ENCODE results near the gene HAUS7. TPM values are rescaled to one million over a fixed set of nuclear protein-coding genes. Genes with fewer than 3 reads are reported as not detected.

HAUS7 gene
- total RNA-seq (ENCODE audit: low replicate concordance) = 14.7 and 15.0 TPM in 2 replicates

DNA sequence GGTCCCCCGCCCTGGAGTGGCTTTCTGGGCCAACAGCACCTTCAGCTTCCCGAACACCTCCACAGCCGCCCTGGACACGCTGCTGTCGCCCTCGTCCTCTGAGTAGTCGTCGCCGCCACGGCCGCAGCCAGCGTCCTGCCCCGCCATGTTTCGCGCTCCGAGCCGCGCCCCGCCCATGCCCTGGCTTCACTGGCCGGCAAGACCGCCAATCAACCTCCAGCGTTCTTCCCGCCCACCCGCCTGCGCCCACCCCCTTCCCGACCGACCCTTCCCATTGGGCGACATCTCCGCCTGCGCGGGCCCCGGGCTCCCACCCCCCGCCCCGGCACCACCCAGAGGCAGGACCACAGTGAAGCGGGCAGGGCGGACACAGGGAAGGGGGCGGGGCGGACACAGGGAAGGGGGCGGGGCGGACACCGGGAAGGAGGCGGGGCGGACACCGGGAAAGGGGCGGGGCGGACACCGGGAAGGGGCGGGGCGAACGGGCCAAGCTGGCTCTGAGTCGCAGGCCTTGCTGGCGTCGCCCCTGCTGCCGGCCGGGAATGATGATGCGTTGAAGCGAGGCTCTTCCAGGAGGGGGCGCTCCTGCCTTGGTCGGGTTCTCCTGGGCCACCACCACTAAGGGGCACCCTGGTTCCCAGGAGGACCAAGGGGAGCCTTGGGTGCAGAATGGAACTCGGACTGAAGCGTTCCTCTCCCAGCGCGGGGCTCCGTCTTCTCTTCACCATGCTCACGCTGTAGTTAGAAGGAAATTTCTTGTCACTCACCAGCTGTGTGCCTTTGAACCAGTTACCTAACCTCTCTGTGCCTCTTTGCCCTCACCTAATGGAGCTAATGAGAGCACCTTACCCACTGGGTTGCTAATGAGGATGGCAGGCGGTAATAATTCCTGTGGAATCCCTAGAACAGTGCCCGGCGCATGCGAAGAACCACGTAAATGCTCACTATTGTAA lies at the start of gene HAUS7:
HAUS7 (minus strand) TSS at position 166 of the 953 bp plus-strand sequence; CDS start at position 147, 19 bp downstream.

DNA sequence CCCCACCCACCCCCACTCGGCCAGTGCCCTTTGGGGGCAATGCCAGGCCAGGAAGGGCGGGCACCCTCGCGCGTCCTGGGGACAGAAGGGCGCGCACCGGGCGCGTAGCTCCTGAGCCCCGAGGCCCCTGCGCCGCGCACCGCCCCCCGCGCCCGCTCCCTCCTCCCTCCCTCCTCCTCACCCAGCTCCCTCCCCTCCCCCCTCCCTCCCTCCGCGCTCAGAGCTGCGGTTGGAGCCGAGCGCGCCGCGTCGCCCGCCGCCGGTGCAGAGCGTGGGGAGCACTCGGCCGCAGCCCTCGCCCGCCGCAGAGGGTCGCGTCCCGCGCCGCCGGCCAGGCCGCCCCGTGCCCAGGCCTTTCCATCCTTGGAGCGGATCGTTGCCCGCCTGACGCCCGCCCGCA lies 47.0 kb upstream of the HAUS7 start, which contains the start of gene ATP2B3:
ATP2B3 (plus strand) TSS at position 220 of the 400 bp plus-strand sequence. CDS start 18,606 bp downstream, outside the sequence.

DNA sequence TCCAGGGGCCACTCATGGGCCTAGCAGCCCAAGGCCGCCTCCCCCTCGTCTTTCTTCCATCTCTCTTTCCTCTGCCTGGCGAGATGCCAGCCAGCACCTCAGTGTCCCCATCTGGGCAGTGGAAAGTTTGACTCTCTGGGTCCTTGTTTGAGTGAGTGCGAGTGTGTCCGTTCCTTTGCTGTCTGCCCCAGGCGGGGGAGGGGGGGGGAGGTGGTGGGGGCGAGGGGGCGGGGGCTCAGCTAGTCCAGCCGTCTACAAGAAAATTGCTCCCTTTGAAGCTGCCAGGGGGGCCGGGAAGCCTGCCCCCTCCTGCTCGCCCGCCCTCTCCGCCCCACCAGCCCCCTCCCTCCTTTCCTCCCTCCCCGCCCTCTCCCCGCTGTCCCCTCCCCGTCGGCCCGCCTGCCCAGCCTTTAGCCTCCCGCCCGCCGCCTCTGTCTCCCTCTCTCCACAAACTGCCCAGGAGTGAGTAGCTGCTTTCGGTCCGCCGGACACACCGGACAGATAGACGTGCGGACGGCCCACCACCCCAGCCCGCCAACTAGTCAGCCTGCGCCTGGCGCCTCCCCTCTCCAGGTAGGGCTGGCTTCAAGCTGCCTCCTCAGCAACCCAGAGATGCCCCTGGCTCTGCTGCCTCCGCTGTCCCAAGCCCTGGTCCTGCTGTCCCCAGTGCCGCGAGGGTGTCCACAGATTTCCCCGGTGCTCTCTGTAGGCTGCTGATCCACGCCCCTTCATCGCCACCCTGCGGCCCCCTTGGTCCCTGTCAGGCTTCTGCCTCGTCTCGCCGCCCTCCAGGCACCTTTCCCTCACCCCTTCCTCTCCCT lies 24.4 kb upstream of the HAUS7 start, which contains the start of gene BGN:
BGN (plus strand) TSS at position 440 of the 821 bp plus-strand sequence. CDS start 9,652 bp downstream, outside the sequence.

DNA sequence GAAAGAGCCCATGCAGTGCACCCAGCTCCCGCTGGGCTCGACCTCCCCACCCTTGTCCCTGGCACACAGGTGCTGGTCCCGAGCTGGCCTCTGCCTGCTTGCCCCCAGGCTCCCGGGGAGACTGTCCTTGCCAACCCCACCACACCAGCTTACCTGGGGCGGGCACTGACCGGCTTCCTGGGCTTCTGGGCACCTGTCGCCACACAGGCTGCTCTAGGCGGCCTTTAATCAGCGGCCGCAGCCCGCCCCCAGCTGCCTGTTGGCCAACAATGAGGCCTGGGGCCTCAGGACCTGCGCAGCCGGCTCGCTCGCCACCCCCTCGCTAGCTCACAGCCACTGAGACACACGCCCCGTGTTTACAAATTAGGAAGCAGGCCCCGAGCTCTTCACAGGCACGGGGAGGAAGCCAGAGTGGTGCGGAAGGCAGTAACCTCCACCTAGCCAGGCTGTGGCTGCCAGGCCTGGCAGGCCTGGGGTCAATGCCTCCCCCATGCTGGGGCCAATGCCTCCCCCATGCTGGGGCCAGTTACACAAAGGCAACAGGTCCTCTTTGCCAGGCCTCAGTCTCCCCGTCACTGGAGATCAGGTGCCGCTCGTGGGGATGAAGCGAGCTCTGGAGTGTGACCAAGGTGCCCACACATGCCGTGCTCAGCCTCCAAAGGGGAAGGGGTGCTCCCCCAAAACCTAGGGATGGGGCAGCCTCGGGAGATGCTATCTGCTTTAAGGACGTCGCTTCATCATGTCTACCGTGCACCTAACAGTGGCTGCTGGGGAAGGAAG lies 24.3 kb downstream of the HAUS7 start, which contains the start of gene TREX2:
TREX2 (minus strand) TSS at position 201 of the 780 bp plus-strand sequence. CDS start 626 bp downstream, outside the sequence.

DNA sequence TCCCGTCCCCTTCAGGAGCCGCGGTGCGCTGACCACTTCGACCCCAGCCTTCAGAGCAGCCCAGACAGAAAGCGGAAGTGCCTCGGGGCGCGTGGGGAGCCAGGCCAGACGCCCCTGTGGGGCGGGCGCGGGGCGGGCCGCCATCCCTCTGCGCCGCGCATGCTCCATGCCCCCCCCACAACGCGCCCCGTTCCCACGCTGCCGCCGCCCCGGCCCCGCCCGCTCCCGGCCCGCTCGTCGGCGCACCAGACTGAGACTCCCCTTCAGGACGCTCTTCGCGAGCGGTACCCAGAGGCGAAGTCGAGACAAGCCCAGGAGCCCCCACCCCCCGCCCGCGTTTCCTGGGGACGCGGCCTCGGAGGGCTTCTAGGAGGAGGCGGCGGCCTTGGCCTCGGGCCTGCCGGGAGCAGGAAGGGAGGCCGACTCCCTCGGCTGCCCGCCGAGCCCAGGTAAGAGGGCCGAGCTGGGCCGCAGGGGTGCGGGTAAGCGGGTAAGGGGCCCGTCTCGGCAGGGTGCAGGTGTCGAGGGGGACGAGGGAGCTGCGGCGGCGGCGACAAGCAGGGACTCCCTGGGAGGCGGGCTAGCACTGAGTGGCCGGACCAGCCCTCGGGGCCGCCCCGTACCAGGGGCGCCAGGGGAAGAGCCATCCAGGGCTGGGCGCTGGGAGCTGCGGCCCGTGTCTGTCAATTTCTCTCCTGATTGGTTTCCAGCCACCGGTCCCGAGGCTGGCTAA lies 59.0 kb downstream of the HAUS7 start, which contains the start of gene ZFP92:
ZFP92 (plus strand) TSS at position 218 of the 733 bp plus-strand sequence. CDS start 6,851 bp downstream, outside the sequence.

DNA sequence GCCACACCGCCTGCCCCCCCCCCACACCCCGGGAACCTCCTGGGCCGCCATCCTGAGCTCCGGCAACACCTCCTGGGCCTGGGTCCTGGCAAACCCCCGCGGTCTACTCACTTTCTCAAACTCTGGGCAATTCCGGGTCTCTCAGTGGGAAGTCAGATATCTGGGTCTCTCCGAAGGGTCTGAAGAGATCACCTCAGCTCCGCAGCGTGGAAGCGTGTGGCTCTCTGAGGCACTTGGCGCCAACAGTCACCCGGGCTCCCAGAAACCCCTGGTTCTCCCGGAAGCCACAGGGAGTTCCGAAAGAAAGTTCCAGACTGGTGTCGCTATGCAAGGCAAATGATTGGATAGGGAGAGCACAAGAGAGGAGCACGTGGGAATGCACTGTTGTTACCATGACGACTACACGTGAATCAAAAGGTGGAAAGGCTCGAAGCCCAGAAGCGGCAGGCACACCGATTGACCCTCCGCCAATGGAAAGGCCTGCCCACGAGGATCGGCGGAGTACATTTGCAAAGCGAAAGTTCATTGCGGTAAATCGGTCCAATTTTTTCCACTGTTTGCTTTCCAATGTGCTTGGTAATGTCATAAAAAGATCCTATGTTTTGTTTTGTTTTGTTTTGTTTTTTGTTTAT lies 69.1 kb downstream of the HAUS7 start, which contains the start of gene PNMA6E:
PNMA6E (minus strand) TSS at position 218 of the 632 bp plus-strand sequence. CDS start 2,501 bp downstream, outside the sequence.

Other genes starting within 250 kb of the HAUS7 start
- not detected in 2 replicates for gene PNMA6F, start 148.8 kb downstream of the HAUS7 start, total RNA-seq (ENCODE audit: low replicate concordance)
- 5.3 and 6.5 TPM in 2 replicates for gene ZNF275, start 136.4 kb downstream of the HAUS7 start, total RNA-seq (ENCODE audit: low replicate concordance)
- not detected in 2 replicates for gene PNMA6E, start 69.2 kb downstream of the HAUS7 start, total RNA-seq (ENCODE audit: low replicate concordance)
- under 0.01 and 0.08 TPM in 2 replicates for gene ZFP92, start 59.1 kb downstream of the HAUS7 start, total RNA-seq (ENCODE audit: low replicate concordance)
- gene TREX2, start 24.5 kb downstream of the HAUS7 start, total RNA-seq (ENCODE audit: low replicate concordance) = 2.3 and 2.9 TPM in 2 replicates
- 10.5 and 118 TPM in 2 replicates for gene BGN, start 24.4 kb upstream of the HAUS7 start, total RNA-seq (ENCODE audit: low replicate concordance)
- gene ATP2B3, start 47.1 kb upstream of the HAUS7 start, total RNA-seq (ENCODE audit: low replicate concordance) = under 0.01 TPM in 2 replicates
- 19.8 and 43.8 TPM in 2 replicates for gene CCNQ, start 128.6 kb upstream of the HAUS7 start, total RNA-seq (ENCODE audit: low replicate concordance)
- not detected in 2 replicates for gene DUSP9, start 176.6 kb upstream of the HAUS7 start, total RNA-seq (ENCODE audit: low replicate concordance)
- gene PNCK, start 203.2 kb upstream of the HAUS7 start, total RNA-seq (ENCODE audit: low replicate concordance) = 0.30 and 0.47 TPM in 2 replicates
- 10.8 TPM in 2 replicates for gene SLC6A8, start 217.3 kb upstream of the HAUS7 start, total RNA-seq (ENCODE audit: low replicate concordance)

All from smooth muscle cell of the coronary artery (primary cell).